ENCODE measurements around the gene PSG5. TPM values are rescaled to one million over a fixed set of nuclear protein-coding genes. Genes with fewer than 3 reads are reported as not detected.
"Not testable (repeated sequence)": the region's sequence is repeated elsewhere in the genome, so short reads cannot be mapped to it uniquely, and the experiment has no call there.

The PSG5 gene
- not detected for total RNA-seq

- FAIRE-seq; DNase-seq (ENCODE audit: low spot score in 2 of 2): not testable (repeated sequence)
Measured at GRCh38 chr19:43186311-43186935, at the start of gene PSG5. TSS of gene PSG5 (minus strand) at chr19:43186536. CDS start at chr19:43186405, 131 bp downstream.

DNA sequence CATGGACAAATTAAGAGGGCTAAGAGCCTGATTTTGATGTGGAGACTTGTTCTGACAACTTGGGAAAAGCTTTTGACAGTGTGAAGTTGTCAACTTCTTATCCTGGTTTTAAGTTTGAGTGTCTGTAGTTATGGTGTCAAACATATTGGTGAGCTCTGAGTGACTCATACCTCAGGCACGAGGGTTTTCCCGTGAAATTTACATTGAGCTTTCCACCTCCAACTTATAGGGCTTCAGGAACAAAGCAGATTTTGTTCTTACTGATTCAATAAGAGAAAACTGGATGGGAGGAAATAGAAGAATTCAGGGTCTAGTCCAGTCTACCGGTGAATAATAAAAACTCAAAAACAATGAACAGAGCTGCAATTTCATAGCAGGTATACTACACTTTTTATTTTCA lies 49.4 kb upstream of the PSG5 start:
- not testable (repeated sequence) for FAIRE-seq; DNase-seq (ENCODE audit: low spot score in 2 of 2)

GRCh38 chr19:43229315-43229714 lies 43.0 kb upstream of the PSG5 start:
- no peak for DNase-seq (ENCODE audit: low spot score in 2 of 2)
- FAIRE-seq: no peak

DNA sequence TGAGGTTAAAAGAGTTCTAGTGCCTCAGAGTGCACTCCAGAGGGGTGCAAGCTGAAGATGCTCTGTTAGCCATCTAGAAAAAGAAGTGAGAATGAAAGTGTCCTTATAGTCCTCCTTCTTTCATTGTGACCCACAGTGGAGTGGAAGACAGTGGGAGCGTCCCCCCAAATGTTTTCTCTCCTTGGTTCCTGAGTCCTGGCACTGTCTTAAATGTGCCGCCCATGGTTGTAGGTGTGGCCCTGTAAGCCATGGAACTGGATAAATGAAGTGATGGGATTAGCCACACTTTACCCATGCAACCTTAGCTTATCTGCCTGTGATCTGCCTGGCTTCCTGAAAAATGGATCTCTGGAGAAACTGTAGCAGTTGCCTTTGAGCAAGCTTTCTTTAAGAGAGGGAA lies 42.4 kb upstream of the PSG5 start:
- FAIRE-seq; DNase-seq (ENCODE audit: low spot score in 2 of 2): not testable (repeated sequence)

GRCh38 chr19:43226986-43227385 lies 40.6 kb upstream of the PSG5 start:
- FAIRE-seq; DNase-seq (ENCODE audit: low spot score in 2 of 2): not testable (repeated sequence)

DNA sequence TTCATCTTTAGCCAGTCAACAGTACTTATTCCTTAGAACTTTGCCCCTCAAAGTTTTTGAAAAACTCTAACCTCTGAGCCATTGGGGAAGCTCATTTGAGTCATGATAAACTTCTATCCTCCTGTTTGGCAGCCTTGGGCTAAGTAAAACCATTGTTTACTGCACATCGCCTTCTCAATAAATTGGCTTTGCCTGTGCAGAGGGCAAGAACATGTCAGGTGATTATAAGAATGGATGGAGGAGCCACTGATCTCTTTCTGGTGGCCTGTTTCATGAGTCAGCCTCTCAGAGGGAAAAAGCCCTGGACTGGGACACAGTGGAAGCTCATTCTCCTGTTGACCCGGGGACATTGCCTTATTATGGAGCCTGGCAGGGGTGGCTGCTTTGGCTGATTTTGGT lies 38.5 kb upstream of the PSG5 start:
- FAIRE-seq: no peak
- DNase-seq (ENCODE audit: low spot score in 2 of 2): no peak

- DNase-seq (ENCODE audit: low spot score in 2 of 2); FAIRE-seq: not testable (repeated sequence)
Measured at GRCh38 chr19:43224201-43224854, 38.0 kb upstream of the PSG5 start.

DNA sequence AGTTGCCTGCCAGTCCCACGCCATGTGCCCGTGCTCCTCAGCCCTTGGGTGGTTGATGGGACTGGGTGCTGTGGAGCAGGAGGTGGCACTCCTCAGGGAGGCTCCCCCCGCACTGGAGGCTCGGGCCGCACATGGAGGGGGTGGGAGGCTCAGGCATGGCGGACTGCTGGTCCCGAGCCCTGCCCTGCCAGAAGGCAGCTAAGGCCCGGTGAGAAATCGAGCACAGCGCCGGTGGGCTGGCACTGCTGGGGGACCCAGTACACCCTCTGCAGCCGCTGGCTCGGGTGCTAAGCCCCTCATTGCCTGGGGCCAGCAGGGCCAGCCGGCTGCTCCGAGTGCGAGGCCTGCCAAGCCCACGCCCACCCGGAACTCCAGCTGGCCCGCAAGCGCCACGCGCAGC lies 35.6 kb upstream of the PSG5 start:
- not testable (repeated sequence) for DNase-seq (ENCODE audit: low spot score in 2 of 2); FAIRE-seq

GRCh38 chr19:43219136-43219535 lies 32.8 kb upstream of the PSG5 start:
- FAIRE-seq; DNase-seq (ENCODE audit: low spot score in 2 of 2): not testable (repeated sequence)

- not testable (repeated sequence) for FAIRE-seq; DNase-seq (ENCODE audit: low spot score in 2 of 2)
Measured at GRCh38 chr19:43215881-43216280, 29.5 kb upstream of the PSG5 start.

DNA sequence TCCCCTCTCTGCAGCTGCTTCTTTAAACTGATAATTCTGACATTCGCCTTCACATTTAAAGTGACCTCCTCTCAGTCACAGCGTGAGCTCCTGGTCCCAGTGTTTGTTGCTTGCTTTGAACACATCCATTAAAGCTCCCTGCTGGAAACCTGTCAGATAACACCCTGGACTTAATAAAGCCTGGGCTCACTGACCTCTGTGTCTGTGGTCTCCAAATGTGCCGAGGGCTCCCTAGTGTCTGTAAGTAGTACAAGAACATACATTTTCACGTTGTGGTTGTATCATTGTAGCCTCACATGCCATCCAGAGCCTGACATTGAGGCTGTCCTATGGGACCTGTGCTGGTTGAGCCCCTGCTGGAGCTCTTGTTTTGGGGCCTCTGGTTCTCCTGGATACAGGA lies 21.7 kb upstream of the PSG5 start:
- no peak for FAIRE-seq
- DNase-seq (ENCODE audit: low spot score in 2 of 2): no peak

DNA sequence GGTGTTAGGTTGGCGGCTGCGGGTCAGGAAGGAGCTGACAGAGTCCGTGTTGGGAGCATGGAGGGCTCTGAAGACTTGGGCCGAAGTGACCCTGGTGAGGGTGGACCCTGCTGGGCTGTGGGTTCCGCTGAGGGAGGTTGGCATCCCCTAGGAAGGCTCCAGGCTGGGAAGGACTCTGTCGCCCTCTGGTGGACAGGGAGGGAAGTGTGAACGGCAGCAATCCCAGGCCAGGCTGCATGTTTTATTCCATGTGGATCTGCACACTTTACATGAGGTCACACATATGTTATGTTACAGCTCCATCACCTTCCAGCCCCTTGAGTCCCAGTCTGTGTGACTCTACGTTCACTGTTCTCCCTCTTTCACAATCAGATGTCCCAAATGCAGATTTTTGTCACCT lies 20.8 kb upstream of the PSG5 start:
- FAIRE-seq; DNase-seq (ENCODE audit: low spot score in 2 of 2): not testable (repeated sequence)

DNA sequence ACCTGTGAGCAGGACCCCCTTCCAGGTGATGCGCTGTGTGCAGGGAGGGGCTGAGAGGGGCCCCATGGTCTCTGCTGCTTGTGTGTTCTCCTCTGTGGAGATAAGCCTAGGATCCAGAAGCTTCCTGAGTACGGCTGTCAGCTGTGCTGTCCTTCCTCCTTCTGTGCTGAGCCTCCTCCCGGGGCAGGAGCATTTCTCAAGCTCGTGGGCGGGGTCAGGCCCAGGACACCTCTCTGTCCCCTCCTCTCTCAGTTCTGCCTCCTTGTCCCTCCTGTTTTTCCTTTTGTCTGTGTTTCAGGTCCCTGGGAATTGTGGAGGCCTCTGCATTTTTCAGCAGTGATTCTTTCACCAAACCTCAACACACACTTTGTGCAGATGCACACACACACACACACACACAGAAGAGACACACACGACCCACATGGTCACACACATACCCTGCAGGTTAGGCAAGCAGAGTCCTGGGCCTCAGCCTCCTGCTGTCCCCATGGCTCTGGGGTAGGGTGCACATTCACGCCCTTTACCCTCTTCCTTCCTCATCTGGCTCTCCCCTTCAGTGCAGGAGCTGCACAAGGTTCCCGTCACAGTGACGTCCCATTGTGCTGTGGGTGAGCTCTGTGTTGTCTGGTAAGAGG lies 19.3 kb upstream of the PSG5 start, which contains the start of gene PSG4:
Gene PSG4, minus strand, starts transcription at position 168 of the 635 bp plus-strand sequence. Its CDS starts 102 bp downstream, at position 66.
- not testable (repeated sequence) for DNase-seq (ENCODE audit: low spot score in 2 of 2); FAIRE-seq

GRCh38 chr19:43203611-43204010 lies 17.3 kb upstream of the PSG5 start:
- DNase-seq (ENCODE audit: low spot score in 2 of 2); FAIRE-seq: not testable (repeated sequence)

DNA sequence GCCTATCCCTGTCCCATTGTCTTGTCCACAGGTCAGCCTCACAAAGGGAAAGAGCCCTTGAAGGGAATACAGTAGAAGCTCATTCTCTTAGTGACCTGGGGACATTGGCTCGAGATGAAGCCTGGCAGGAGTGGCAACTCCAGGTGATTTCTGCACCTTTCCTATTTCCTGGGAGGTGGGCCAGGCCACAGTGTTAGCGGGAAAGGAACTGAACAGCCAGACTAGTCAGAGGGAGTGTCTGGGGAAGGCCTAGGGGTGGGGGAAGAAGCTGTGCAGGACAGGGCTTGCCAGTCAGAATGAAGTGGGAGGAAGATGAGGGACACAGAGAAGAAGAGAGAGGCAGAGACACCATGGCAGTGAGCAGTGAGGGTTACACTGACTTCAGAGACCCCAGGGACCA lies 15.6 kb upstream of the PSG5 start:
- DNase-seq (ENCODE audit: low spot score in 2 of 2); FAIRE-seq: not testable (repeated sequence)

- not testable (repeated sequence) for DNase-seq (ENCODE audit: low spot score in 2 of 2); FAIRE-seq
Measured at GRCh38 chr19:43201337-43201801, 15.0 kb upstream of the PSG5 start.

GRCh38 chr19:43198686-43199419 lies 12.5 kb upstream of the PSG5 start:
- not testable (repeated sequence) for DNase-seq (ENCODE audit: low spot score in 2 of 2); FAIRE-seq

DNA sequence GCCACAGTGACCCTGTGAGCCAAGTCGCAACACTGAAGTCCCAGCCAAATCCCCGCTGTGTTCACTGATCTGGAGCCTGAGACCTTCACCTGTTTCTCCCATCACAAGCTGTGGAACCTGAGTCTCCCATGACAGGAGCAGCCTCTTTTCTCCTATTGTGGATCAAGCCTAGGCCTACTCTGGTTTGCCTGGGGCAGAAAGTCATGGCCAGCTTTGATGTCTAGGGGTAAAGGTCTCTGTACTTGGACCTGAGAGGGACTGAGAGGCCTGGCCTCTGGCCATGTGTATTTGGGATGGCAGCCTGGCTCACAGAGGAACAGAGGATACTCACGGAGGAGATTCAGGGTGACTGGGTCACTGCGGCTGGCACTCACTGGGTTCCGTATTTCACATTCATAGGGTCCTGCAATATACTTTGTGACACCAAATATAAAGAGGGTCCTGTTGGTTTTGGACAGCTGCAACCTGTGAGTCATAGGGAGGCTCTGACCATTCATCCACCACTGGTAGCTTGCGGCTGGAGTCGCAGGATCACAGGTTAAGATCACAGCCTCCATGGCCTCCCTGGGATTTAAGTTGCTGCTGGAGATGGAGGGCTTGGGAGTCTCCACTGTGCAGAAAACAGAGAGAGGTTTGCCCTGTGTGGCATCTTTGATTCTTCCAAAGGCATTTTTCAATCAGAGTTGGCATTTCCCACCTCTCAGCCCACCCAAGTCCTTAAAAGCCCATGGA lies 11.5 kb upstream of the PSG5 start:
- not testable (repeated sequence) for DNase-seq (ENCODE audit: low spot score in 2 of 2); FAIRE-seq

DNA sequence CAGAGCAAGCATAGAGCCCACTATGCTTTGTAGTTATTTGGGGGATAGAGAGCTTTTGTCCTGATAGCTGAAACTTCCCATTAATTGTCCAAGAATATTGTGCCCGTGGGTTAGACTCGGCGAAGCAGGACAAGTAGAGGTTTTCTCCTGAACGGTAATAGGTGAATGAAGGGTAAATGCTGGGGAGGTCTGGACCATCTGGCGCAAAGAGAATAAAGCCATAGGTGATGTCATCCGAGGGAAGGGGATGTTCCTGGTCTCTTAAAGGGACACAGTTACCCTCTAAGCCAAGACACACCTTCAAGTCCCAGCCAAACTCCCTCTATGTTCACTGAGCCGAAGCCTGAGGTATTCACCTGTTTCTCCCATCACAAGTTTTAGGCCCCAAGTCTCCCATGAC lies 8.1 kb upstream of the PSG5 start:
- not testable (repeated sequence) for FAIRE-seq

More for the DNA sequence above, 8.1 kb upstream of the PSG5 start:
- DNase-seq (ENCODE audit: low spot score in 2 of 2): not testable (repeated sequence)

All from frontal cortex (tissue), 4 donors.